Neutrophil (primary cell): Measurements from ENCODE around the gene IDS.

ENCODE experiments used
- H3K27ac ChIP-seq: fragments of 200-600 bp; sonication (generic); 2 replicates; pipeline ENCODE4 v1.5.1; 2016; ENCODE audit warnings: mild to moderate bottlenecking, moderate library complexity
- H3K27me3 ChIP-seq: fragments of 200-600 bp; sonication (generic); 2 replicates; pipeline ENCODE4 v1.6.0; 2016; ENCODE audit warnings: mild to moderate bottlenecking
- H3K36me3 ChIP-seq: fragments of 200-600 bp; sonication (generic); 2 replicates; pipeline ENCODE4 v1.5.1; 2017
- H3K4me1 ChIP-seq, 2 experiments: fragments of 200-600 bp in 1 of 2; sonication (generic) in 1 of 2; 1 replicate in 1 of 2; 2 replicates in 1 of 2; pipeline versions ENCODE4 v1.5.1 to v1.6.1; 2013 to 2016; ENCODE audit warnings: low read depth in 1 of 2, low read length in 1 of 2, mild to moderate bottlenecking in 1 of 2, moderate library complexity in 1 of 2; ENCODE audit not compliant: control insufficient read depth in 1 of 2, insufficient read depth in 1 of 2
- H3K4me3 ChIP-seq, 2 experiments: fragments of 200-600 bp in 1 of 2; sonication (generic) in 1 of 2; 1 replicate in 1 of 2; 2 replicates in 1 of 2; pipeline ENCODE4 v1.5.1; 2013 to 2016; ENCODE audit warnings: low read depth in 1 of 2, low read length in 1 of 2, mild to moderate bottlenecking in 1 of 2, moderate library complexity in 1 of 2
- H3K9me3 ChIP-seq: fragments of 200-600 bp; sonication (generic); 2 replicates; pipeline ENCODE4 v1.5.1; 2016
- TF ChIP-seq, protein P1 (sequence below): fragments of 200-600 bp; sonication (generic); IDR thresholded peaks from 2 replicates; pipeline ENCODE4 v1.5.1; 2016; ENCODE audit warnings: antibody characterized with exemption

The IDS gene

DNA sequence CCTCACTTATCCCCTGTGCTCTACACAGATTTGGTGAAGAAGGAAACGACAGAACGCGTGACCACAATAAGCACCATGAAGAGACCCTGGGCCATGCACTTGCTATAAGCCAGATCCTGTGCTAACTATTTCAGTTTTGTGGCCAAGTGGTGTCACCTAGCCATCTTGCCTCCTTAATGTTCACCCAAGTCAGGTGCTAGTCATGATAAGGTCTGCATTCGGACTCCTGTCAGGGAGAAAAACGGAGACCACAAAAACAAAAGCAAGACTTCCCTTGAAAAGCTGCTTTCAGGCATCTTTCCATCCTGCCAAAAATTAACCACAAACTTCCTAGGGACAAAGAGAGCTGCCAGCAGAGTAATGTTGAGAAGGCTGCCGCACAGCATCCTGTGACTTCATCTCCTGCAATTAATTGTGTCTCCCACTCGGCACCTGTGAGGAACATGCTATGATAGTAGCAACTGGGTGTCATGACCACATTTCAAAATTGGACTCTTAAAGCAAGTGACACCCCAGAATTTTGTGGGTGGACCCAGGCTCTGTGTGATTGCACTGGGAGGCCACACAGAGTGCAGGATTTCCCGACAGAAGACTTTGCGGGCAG lies 8.8 kb upstream of the IDS start:
- Histone ChIP-seq H3K9me3 (no peaks in the 10 kb centered on the region), H3K27ac (no peak overlapping the region), H3K4me1 (peaks cover 8 to 13% of the 10 kb centered on the region in 2 experiments), H3K4me3 (no peak overlapping the region), H3K27me3 (no peaks in the 10 kb centered on the region), H3K36me3 (no peaks in the 10 kb centered on the region)
- TF ChIP-seq, protein P1, sequence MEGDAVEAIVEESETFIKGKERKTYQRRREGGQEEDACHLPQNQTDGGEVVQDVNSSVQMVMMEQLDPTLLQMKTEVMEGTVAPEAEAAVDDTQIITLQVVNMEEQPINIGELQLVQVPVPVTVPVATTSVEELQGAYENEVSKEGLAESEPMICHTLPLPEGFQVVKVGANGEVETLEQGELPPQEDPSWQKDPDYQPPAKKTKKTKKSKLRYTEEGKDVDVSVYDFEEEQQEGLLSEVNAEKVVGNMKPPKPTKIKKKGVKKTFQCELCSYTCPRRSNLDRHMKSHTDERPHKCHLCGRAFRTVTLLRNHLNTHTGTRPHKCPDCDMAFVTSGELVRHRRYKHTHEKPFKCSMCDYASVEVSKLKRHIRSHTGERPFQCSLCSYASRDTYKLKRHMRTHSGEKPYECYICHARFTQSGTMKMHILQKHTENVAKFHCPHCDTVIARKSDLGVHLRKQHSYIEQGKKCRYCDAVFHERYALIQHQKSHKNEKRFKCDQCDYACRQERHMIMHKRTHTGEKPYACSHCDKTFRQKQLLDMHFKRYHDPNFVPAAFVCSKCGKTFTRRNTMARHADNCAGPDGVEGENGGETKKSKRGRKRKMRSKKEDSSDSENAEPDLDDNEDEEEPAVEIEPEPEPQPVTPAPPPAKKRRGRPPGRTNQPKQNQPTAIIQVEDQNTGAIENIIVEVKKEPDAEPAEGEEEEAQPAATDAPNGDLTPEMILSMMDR = no peak

DNA sequence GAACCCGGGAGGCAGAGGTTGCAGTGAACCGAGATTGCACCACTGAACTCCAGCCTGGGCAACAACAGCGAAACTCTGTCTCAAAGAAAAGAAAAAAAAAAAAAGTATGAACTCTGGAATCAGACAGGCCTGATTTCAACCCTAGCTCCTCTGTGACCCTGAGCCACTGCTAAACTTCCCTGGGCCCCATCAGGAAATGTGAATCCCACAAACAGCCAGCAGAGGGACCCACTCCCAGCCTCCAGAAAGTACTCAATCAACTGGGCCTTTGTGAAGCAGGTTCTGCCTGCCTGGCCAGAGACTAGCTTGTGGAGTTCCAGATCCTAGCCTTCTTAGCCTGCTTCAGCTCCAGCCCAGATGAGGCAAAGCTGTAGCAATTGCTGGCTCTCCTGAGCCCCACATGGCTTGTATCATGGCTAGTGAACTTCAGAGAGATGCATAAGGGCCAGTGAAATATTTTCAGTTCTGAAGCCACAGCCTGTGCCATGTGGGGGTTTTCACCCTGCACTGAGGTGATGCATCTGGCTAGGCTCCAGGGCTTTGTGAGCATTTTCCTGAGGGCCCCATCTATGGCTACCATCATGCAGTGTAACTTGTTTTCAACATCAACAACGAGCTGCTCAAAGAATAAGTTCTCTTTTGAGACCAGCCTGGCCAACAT lies 7.2 kb upstream of the IDS start:
- H3K36me3 ChIP-seq = no peaks in the 10 kb centered on the region
- H3K27me3 ChIP-seq = no peaks in the 10 kb centered on the region
- H3K4me1 ChIP-seq = peaks cover 8 to 13% of the 10 kb centered on the region in 2 experiments
- peak overlapping the region; percentile 50 for H3K27ac ChIP-seq
- TF ChIP-seq, protein P1 = peak; percentile 70
- H3K9me3 ChIP-seq = no peaks in the 10 kb centered on the region
- no peak overlapping the region for H3K4me3 ChIP-seq

DNA sequence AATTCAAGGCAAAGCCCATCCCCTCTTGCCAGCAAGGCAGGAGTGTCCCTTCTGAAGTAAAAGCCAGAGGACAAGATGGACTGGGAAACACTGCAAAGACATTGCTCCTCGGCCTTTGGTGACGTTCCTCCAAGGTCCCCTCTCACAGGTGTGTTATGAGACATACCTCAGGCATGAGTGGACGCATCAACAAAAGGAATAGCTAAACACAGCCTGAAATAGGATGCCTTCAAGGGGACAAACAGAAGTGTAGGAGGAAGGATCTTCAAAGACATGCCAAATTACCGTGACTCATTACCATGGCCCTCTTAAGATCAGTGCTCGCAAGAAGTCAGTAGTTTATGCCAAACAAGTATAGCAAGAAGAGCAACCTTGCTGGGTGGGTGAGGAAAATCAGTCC lies 6.0 kb upstream of the IDS start:
- TF ChIP-seq, protein P1 = no peak
- Histone ChIP-seq H3K27ac (no peak overlapping the region), H3K4me1 (peaks cover 5 to 8% of the 10 kb centered on the region in 2 experiments), H3K36me3 (no peaks in the 10 kb centered on the region), H3K27me3 (no peaks in the 10 kb centered on the region), H3K4me3 (no peak overlapping the region), H3K9me3 (no peaks in the 10 kb centered on the region)

DNA sequence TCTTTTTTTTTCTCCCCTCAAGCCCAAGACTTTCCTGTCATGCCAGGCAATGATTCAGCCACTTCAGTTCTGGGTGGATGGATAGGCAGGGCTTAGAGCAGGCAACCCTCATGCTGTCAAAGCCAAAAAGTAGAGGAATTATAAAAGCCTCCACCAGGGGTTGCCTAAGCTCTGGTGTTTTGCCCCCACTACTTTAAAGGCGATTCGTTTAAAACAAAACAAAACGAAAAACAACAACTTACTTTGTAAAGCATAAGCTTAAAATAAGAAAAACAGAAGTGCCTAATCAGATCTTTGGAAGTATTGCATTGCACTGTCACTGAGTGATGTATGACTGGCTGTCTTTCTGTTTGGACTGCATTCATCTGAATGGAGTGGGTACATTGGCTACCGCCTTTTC lies 5.3 kb upstream of the IDS start:
- Histone ChIP-seq H3K4me3 (no peak overlapping the region), H3K4me1 (peaks cover 4% of the 10 kb centered on the region in 2 experiments), H3K36me3 (no peaks in the 10 kb centered on the region), H3K27me3 (no peaks in the 10 kb centered on the region), H3K27ac (no peak overlapping the region), H3K9me3 (no peaks in the 10 kb centered on the region)
- TF ChIP-seq, protein P1 = no peak

DNA sequence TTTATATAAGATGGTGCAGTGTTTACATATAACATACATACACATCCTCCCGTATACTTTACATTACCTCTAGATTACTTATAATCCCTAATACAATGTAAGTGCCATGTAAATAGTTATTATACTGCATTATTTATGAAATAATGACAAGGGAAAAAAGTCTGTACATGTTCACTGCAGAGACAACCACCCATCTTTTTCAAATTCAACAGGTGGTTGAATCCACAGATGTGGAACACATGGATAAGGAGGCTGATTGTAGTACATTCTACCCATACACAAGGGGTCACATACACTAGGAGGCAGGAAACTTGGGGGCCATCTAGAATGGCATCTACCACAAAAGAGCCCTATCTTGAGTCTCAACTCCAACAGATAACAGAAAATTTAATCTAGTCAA lies 3.4 kb upstream of the IDS start:
- TF ChIP-seq, protein P1 = no peak
- no peaks in the 10 kb centered on the region for H3K36me3 ChIP-seq
- H3K27me3 ChIP-seq = no peaks in the 10 kb centered on the region
- no peaks in the 10 kb centered on the region for H3K9me3 ChIP-seq
- H3K4me1 ChIP-seq = peaks cover 4 to 13% of the 10 kb centered on the region in 2 experiments
- no peak overlapping the region for H3K27ac ChIP-seq
- no peak overlapping the region for H3K4me3 ChIP-seq
